Stimulated activated memory B cell treated with anti-CD40 and anti-IgM and Interleukin-4, amounts not matched to agents 10 μg/mL and 1 μg/mL and 100 μg/mL, for 72 hours (primary cell): ENCODE measurements around the gene KPRP.

ENCODE experiments used
- ATAC-seq: fragments of 150-1000 bp; cut with Tn5 transposase; 2 replicates; pipeline ENCODE4 v1.10.0; 2021
- H3K27ac Mint-ChIP-seq: one replicate; pipeline ENCODE4 v1.8.0; 2022; ENCODE audit warnings: mild to moderate bottlenecking, mixed read lengths
- H3K27me3 Mint-ChIP-seq: one replicate; pipeline ENCODE4 v1.8.0; 2022; ENCODE audit warnings: mixed read lengths
- H3K36me3 Mint-ChIP-seq: one replicate; pipeline ENCODE4 v1.8.0; 2022; ENCODE audit warnings: mixed read lengths
- H3K4me1 Mint-ChIP-seq: one replicate; pipeline ENCODE4 v1.8.0; 2022; ENCODE audit warnings: mixed read lengths
- H3K4me3 Mint-ChIP-seq: one replicate; pipeline ENCODE4 v1.8.0; 2022; ENCODE audit warnings: mild to moderate bottlenecking, moderate library complexity, mixed read lengths
- H3K9me3 Mint-ChIP-seq: one replicate; pipeline ENCODE4 v1.8.0; 2022; ENCODE audit warnings: mixed read lengths

Gene KPRP

DNA sequence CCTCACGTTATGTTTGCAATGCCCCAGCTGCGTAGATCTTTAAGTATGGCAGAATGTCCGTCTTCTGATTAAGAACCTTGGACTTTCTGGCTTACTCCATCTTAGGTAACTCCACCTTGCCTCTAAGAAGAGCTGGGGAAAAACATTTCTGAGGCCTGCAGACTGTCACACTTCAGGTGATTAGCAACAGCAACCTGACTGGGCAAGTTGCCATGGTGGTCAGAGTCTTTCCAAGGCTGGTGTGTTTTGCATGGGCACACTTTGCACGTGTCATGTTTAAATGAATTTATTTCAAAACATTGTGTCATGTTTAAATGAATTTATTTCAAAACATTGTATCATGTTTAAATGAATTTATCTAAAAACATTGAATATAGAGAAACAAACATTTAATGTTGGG lies 811 bp downstream of the KPRP start:
- Mint-ChIP-seq H3K4me1 (no peaks in the 10 kb centered on the region), H3K36me3 (no peaks in the 10 kb centered on the region), H3K27me3 (peaks cover 61% of the 10 kb centered on the region), H3K4me3 (no peak overlapping the region), H3K27ac (no peak overlapping the region), H3K9me3 (peaks cover 3% of the 10 kb centered on the region)
- ATAC-seq, result no peak

DNA sequence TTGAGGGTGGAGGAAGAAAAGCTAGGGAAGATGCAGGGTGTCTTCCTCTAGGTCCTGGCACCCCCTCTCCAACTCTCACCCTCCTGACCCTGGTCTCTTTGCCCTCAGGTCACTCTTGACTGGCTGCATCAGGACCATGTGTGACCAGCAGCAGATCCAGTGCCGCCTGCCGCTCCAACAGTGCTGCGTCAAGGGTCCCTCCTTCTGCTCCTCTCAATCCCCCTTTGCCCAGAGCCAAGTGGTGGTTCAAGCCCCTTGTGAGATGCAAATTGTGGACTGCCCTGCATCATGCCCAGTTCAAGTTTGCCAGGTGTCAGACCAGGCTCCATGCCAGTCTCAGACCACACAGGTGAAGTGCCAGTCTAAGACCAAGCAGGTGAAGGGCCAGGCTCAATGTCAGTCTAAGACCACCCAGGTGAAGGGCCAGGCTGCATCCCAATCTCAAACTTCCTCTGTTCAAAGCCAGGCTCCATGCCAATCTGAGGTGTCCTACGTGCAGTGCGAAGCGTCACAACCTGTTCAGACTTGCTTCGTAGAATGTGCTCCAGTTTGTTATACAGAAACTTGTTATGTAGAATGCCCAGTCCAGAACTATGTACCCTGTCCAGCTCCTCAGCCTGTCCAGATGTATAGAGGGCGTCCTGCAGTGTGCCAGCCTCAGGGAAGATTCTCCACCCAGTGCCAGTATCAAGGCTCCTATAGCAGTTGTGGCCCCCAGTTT lies 1.8 kb downstream of the KPRP start:
- Mint-ChIP-seq H3K4me3 (no peak overlapping the region), H3K36me3 (no peaks in the 10 kb centered on the region), H3K9me3 (no peaks in the 10 kb centered on the region), H3K27ac (no peak overlapping the region), H3K27me3 (peaks cover 65% of the 10 kb centered on the region), H3K4me1 (no peaks in the 10 kb centered on the region)
- ATAC-seq, result peak; percentile 43

DNA sequence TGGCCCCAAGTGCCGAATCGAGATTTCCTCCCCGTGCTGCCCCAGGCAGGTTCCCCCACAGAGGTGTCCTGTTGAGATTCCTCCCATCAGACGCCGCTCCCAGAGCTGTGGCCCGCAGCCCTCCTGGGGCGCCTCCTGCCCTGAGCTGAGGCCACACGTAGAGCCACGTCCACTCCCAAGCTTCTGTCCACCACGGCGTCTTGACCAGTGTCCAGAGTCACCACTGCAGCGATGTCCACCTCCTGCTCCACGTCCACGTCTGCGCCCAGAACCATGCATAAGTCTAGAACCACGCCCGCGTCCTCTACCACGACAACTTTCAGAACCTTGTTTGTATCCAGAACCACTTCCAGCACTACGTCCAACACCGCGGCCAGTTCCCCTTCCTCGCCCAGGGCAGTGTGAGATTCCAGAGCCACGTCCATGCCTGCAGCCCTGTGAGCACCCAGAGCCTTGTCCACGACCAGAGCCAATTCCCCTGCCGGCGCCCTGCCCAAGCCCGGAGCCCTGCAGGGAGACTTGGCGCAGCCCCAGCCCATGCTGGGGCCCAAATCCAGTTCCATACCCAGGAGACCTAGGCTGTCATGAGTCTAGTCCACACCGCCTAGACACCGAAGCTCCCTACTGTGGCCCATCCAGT lies 2.8 kb downstream of the KPRP start:
- peaks cover 65% of the 10 kb centered on the region for H3K27me3 Mint-ChIP-seq
- no peak for ATAC-seq
- H3K9me3 Mint-ChIP-seq, result no peaks in the 10 kb centered on the region
- H3K36me3 Mint-ChIP-seq, result no peaks in the 10 kb centered on the region
- H3K4me1 Mint-ChIP-seq, result no peaks in the 10 kb centered on the region
- H3K27ac Mint-ChIP-seq, result no peak overlapping the region
- no peak overlapping the region for H3K4me3 Mint-ChIP-seq

- Mint-ChIP-seq H3K27ac (no peak overlapping the region), H3K4me1 (no peaks in the 10 kb centered on the region)
- no peak for ATAC-seq
Measured at GRCh38 chr1:152761609-152762213, 3.9 kb downstream of the KPRP start.

GRCh38 chr1:152768847-152769533 lies 11.2 kb downstream of the KPRP start:
- no peaks in the 10 kb centered on the region for H3K4me1 Mint-ChIP-seq
- no peak for ATAC-seq
- no peaks in the 10 kb centered on the region for H3K36me3 Mint-ChIP-seq
- no peak overlapping the region for H3K4me3 Mint-ChIP-seq
- no peak overlapping the region for H3K27ac Mint-ChIP-seq
- H3K27me3 Mint-ChIP-seq, result peaks cover 17% of the 10 kb centered on the region
- peaks cover 5% of the 10 kb centered on the region for H3K9me3 Mint-ChIP-seq

More at GRCh38 chr1:152761609-152762213, 3.9 kb downstream of the KPRP start:
- Mint-ChIP-seq H3K9me3 (no peaks in the 10 kb centered on the region), H3K27me3 (peaks cover 59% of the 10 kb centered on the region), H3K4me3 (no peak overlapping the region), H3K36me3 (no peaks in the 10 kb centered on the region)

- H3K27ac Mint-ChIP-seq, result no peak overlapping the region
- no peaks in the 10 kb centered on the region for H3K36me3 Mint-ChIP-seq
- H3K9me3 Mint-ChIP-seq, result peaks cover 9% of the 10 kb centered on the region
- peaks cover 20% of the 10 kb centered on the region for H3K27me3 Mint-ChIP-seq
- H3K4me1 Mint-ChIP-seq, result no peaks in the 10 kb centered on the region
- H3K4me3 Mint-ChIP-seq, result no peak overlapping the region
- ATAC-seq, result no peak
Measured at GRCh38 chr1:152770411-152770810, 12.6 kb downstream of the KPRP start.

- H3K9me3 Mint-ChIP-seq, result peaks cover 9% of the 10 kb centered on the region
- no peak for ATAC-seq
- H3K4me3 Mint-ChIP-seq, result no peak within 1 kb of the TSS
- H3K27me3 Mint-ChIP-seq, result peaks cover 43% of the 10 kb centered on the region
- H3K36me3 Mint-ChIP-seq, result no peaks in the 10 kb centered on the region
- H3K4me1 Mint-ChIP-seq, result no peaks in the 10 kb centered on the region
- H3K27ac Mint-ChIP-seq, result no peak within 1 kb of the TSS
Measured at GRCh38 chr1:152774875-152775274, 17.1 kb downstream of the KPRP start, which contains the start of gene LCE1F. TSS of gene LCE1F (plus strand) at chr1:152775140. CDS start at chr1:152776372, 1,232 bp downstream.

- Mint-ChIP-seq H3K27ac (no peak overlapping the region), H3K9me3 (peaks cover 9% of the 10 kb centered on the region), H3K36me3 (no peaks in the 10 kb centered on the region), H3K27me3 (peaks cover 46% of the 10 kb centered on the region), H3K4me3 (no peak overlapping the region), H3K4me1 (no peaks in the 10 kb centered on the region)
- ATAC-seq, result no peak
Measured at GRCh38 chr1:152776361-152776760, 18.5 kb downstream of the KPRP start.

GRCh38 chr1:152777510-152778137 lies 19.8 kb downstream of the KPRP start:
- ATAC-seq, result no peak
- peaks cover 52% of the 10 kb centered on the region for H3K27me3 Mint-ChIP-seq
- H3K4me1 Mint-ChIP-seq, result no peaks in the 10 kb centered on the region
- no peak overlapping the region for H3K27ac Mint-ChIP-seq
- no peaks in the 10 kb centered on the region for H3K36me3 Mint-ChIP-seq
- peaks cover 6% of the 10 kb centered on the region for H3K9me3 Mint-ChIP-seq
- H3K4me3 Mint-ChIP-seq, result no peak overlapping the region

DNA sequence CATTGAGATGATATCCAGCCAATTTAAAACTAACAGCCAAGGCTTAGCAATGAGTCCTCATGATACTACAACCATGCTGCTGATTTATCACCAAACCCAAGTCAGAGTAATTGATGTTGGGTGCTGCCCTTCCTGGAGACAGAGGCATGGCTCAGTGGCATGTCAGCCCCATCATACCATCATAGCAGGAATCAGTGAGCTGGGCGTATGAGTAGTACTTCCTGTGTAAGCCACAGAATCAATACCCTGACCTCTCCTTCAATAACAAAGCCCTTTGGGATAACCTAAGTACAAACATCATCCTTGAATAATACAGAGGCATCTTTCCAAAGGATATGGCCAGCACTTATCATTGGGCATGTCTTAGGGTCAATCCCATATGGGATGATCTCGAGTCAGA lies 25.3 kb downstream of the KPRP start:
- Mint-ChIP-seq H3K4me1 (no peaks in the 10 kb centered on the region), H3K9me3 (no peaks in the 10 kb centered on the region), H3K27me3 (peaks cover 61% of the 10 kb centered on the region), H3K27ac (no peak overlapping the region), H3K36me3 (no peaks in the 10 kb centered on the region), H3K4me3 (no peak overlapping the region)
- ATAC-seq, result no peak

GRCh38 chr1:152786077-152786476 lies 28.3 kb downstream of the KPRP start, which contains the start of gene LCE1E:
TSS of gene LCE1E (plus strand) at chr1:152786257. CDS start at chr1:152787300, 1,043 bp downstream.
- H3K27me3 Mint-ChIP-seq, result peaks cover 44% of the 10 kb centered on the region
- H3K4me1 Mint-ChIP-seq, result no peaks in the 10 kb centered on the region
- H3K4me3 Mint-ChIP-seq, result no peak within 1 kb of the TSS

DNA sequence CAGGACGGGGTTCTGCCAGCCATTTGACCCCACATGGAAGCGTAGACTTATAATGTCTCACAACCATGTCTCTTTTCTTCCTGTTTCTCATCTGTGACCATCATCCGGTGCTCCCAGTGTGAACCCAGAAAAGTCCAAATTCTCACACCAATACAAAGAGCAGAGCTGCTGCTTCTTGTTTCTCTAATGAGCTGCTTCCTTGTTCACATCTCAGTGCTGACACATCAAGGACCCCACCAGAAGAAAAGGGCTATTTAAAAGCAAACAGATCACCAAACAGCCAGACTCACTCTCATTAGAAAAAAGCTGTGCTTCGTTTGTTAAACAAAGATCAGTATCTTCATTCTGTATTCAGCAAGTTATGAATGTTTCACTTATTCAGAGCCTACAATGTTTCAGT lies 37.9 kb downstream of the KPRP start:
- no peaks in the 10 kb centered on the region for H3K36me3 Mint-ChIP-seq
- no peaks in the 10 kb centered on the region for H3K4me1 Mint-ChIP-seq
- H3K4me3 Mint-ChIP-seq, result no peak overlapping the region
- no peak for ATAC-seq
- peaks cover 24% of the 10 kb centered on the region for H3K27me3 Mint-ChIP-seq
- H3K9me3 Mint-ChIP-seq, result no peaks in the 10 kb centered on the region
- no peak overlapping the region for H3K27ac Mint-ChIP-seq

More at GRCh38 chr1:152786077-152786476, 28.3 kb downstream of the KPRP start, which contains the start of gene LCE1E:
- H3K27ac Mint-ChIP-seq, result no peak within 1 kb of the TSS
- ATAC-seq, result peak; percentile 41
- no peaks in the 10 kb centered on the region for H3K9me3 Mint-ChIP-seq
- H3K36me3 Mint-ChIP-seq, result no peaks in the 10 kb centered on the region

DNA sequence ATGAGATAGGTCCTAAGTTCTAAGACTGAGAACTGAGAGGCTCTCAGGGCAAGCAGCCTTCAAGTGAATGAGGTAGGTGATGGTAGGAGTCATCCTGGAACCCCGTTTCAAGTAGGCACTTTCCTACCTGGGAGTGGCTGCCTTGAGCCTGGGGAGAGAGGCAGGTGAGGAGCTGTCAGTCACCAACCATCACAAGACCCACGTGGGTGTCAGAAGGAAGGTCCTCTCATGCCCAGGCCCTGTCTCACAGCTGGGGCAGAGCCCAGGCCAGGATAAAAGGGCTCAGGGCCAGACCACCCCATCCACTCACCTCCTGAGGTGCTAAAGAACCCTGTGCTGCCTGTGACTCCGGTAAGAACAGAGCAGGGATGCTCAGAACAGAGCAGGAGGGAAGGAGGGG lies 38.6 kb downstream of the KPRP start, which contains the start of gene LCE1D:
LCE1D (plus strand) TSS at position 301 of the 400 bp plus-strand sequence. CDS start 1,074 bp downstream, outside the sequence.
- no peak for ATAC-seq
- no peaks in the 10 kb centered on the region for H3K4me1 Mint-ChIP-seq
- H3K27ac Mint-ChIP-seq, result no peak within 1 kb of the TSS
- H3K36me3 Mint-ChIP-seq, result no peaks in the 10 kb centered on the region
- H3K4me3 Mint-ChIP-seq, result no peak within 1 kb of the TSS
- H3K27me3 Mint-ChIP-seq, result peaks cover 24% of the 10 kb centered on the region
- H3K9me3 Mint-ChIP-seq, result no peaks in the 10 kb centered on the region

DNA sequence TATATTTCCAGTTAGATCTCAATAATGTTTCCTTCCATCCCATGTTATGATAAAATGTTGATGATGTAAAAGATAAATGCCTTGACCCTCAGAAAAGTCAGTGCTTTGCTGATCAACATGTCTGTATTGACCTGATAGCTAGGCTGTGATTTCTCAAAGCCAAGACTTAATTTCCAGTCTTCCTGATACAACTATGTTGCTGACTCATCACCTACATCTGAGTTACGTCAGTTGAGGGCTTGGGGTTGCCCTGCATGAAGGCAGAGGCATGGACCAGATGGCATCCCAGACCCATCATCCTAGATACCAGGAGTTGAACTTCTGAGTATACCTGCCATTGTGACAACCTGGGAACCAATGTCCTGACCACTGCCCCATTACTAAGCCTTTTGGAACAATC lies 43.5 kb downstream of the KPRP start:
- Mint-ChIP-seq H3K4me3 (no peak overlapping the region), H3K9me3 (no peaks in the 10 kb centered on the region), H3K36me3 (no peaks in the 10 kb centered on the region), H3K27ac (no peak overlapping the region), H3K27me3 (peaks cover 33% of the 10 kb centered on the region), H3K4me1 (no peaks in the 10 kb centered on the region)
- no peak for ATAC-seq

- H3K27ac Mint-ChIP-seq, result no peak within 1 kb of the TSS
- no peaks in the 10 kb centered on the region for H3K4me1 Mint-ChIP-seq
- no peaks in the 10 kb centered on the region for H3K36me3 Mint-ChIP-seq
- H3K4me3 Mint-ChIP-seq, result no peak within 1 kb of the TSS
- ATAC-seq, result no peak
- peaks cover 17% of the 10 kb centered on the region for H3K27me3 Mint-ChIP-seq
- no peaks in the 10 kb centered on the region for H3K9me3 Mint-ChIP-seq
Measured at GRCh38 chr1:152806576-152806975, 48.8 kb downstream of the KPRP start, which contains the start of gene LCE1C. TSS of gene LCE1C (minus strand) at chr1:152806651. CDS start at chr1:152805478, 1,173 bp downstream.
